Heart left ventricle (tissue), 16 donors: ENCODE results near the gene RHOT2. TPM values are rescaled to one million over a fixed set of nuclear protein-coding genes. Genes with fewer than 3 reads are reported as not detected.

ENCODE experiments used
- ATAC-seq, 4 donors: fragments of 200-7000 bp; cut with Tn5 transposase; one replicate each; pipeline ENCODE4 v1.9.1; 2020 to 2022; ENCODE audit warnings: moderate library complexity in 4 of 4, mild to moderate bottlenecking in 3 of 4, moderate number of reproducible peaks in 1 of 4
- DNase-seq, 5 donors: peaks; one replicate each; pipeline ENCODE4 v3.0.0-alpha.2; 2020
- H3K27ac ChIP-seq, 12 donors: fragments of 200-600 bp; sonication (generic) in 4 of 12; one replicate each; pipeline versions ENCODE4 v1.5.0 to v1.8.0; 2016 to 2022; ENCODE audit warnings: mild to moderate bottlenecking in 2 of 12
- H3K27me3 ChIP-seq, 9 donors: fragments of 200-600 bp; sonication (generic) in 2 of 9; one replicate each; pipeline versions ENCODE4 v1.5.1 to v1.8.0; 2016 to 2022; ENCODE audit warnings: mild to moderate bottlenecking in 3 of 9
- H3K36me3 ChIP-seq, 9 donors: fragments of 200-600 bp; sonication (generic) in 2 of 9; one replicate each; pipeline versions ENCODE4 v1.5.0 to v1.8.0; 2018 to 2022; ENCODE audit warnings: mild to moderate bottlenecking in 2 of 9
- H3K4me1 ChIP-seq, 12 donors: fragments of 200-600 bp; sonication (generic) in 4 of 12; one replicate each; pipeline versions ENCODE4 v1.5.0 to v1.8.0; 2016 to 2022; ENCODE audit warnings: mild to moderate bottlenecking in 3 of 12
- H3K4me3 ChIP-seq, 12 donors: fragments of 200-600 bp; sonication (generic) in 4 of 12; one replicate each; pipeline versions ENCODE4 v1.5.0 to v1.8.0; 2017 to 2022; ENCODE audit warnings: mild to moderate bottlenecking in 9 of 12, moderate library complexity in 4 of 12
- H3K9me3 ChIP-seq, 12 donors: fragments of 200-600 bp; sonication (generic) in 4 of 12; one replicate each; pipeline versions ENCODE4 v1.5.0 to v1.8.0; 2016 to 2022; ENCODE audit warnings: mild to moderate bottlenecking in 1 of 12
- POLR2A ChIP-seq, 2 donors: fragments of 450-650 bp; IDR thresholded peaks; one replicate each; pipeline ENCODE4 v1.6.1; 2017; ENCODE audit warnings: antibody characterized with exemption in 2 of 2, mild to moderate bottlenecking in 2 of 2, moderate library complexity in 2 of 2
- WGBS, 4 donors: extraction: QIAGEN DNeasy Blood & Tissue Kit in 2 of 4; methylation state at CpG; one replicate each; pipeline versions ENCODE4 v1.1.5 to v1.1.7; 2013 to 2018; 5-methylcytosine and 5-hydroxymethylcytosine counted together
- intact Hi-C, 10 donors: fragments of 100-400 bp; cut with DNase I; formaldehyde crosslinking; loops; one replicate each; pipeline versions ENCODE4 v1.11.1 to v1.14.2; 2022
- polyA plus RNA-seq, 2 donors: library from polyadenylated mRNA; stranded (reverse); fragments of 200-250 nt; gene quantifications; one replicate each; pipeline ENCODE4 v1.2.3, GENCODE V29; 2013
- total RNA-seq, 9 donors: library from RNA; depleted of rRNA in 2 of 9; stranded (reverse); fragments of >200 nt in 2 of 9; fragmentation: NEBNext Ultra II Directional in 3 of 9; extraction: Animal tissue kit (Norgen Biotek cat#: 25700) in 3 of 9; gene quantifications; one replicate each; pipeline versions ENCODE4 v1.1.0 to v1.2.4, GENCODE V29; 2016 to 2023
- TF ChIP-seq, protein P1 (sequence below), 12 donors: fragments of 200-600 bp; sonication (generic) in 4 of 12; IDR thresholded peaks; one replicate each; pipeline versions ENCODE4 v1.5.0 to v1.8.0; 2018 to 2022; ENCODE audit warnings: antibody characterized with exemption in 12 of 12, mild to moderate bottlenecking in 5 of 12
- donor health status: ischemic (EF 13 %, LVEDD 7.1; RV severe dilation, severe dysfunction).
- donor health status: healthy with polysubstance abuse.
- donor health status: DM: no; HTN: yes; CAD: no.
- donor health status: DM: no; HTN: no; CAD: no.
- donor health status: ischemic (EF 25% LVEDD 6.9; RV normal size, moderate dysfunction).
- donor health status: ischemic (EF 25% LVEDD 5.7; RV mildly dilated, moderate dysfunction).
- donor health status: healthy.
- donor health status: DM: yes; HTN: yes; CAD: no.
- donor health status: ischemic (EF 35%, LVEDD 5.7; RV mildly dilated, moderate dysfunction).
- donor health status: nonischemic (EF 11% LVEDD 7.7; RV severe dilation, severe dysfunction).
- donor health status: DM: yes; HTN: yes; CAD: no.
- donor health status: PGD.
- donor health status: ischemic (EF 29% LVEDD 5.4; RV normal size, mild dysfunction).
- donor health status: nonischemic (EF 23%, LVEDD 6.1; RV moderate dilation, normal function).

Gene RHOT2
- total and polyA plus RNA-seq, 11 donors, result 33.7 to 143 (median 83.5) TPM

DNA sequence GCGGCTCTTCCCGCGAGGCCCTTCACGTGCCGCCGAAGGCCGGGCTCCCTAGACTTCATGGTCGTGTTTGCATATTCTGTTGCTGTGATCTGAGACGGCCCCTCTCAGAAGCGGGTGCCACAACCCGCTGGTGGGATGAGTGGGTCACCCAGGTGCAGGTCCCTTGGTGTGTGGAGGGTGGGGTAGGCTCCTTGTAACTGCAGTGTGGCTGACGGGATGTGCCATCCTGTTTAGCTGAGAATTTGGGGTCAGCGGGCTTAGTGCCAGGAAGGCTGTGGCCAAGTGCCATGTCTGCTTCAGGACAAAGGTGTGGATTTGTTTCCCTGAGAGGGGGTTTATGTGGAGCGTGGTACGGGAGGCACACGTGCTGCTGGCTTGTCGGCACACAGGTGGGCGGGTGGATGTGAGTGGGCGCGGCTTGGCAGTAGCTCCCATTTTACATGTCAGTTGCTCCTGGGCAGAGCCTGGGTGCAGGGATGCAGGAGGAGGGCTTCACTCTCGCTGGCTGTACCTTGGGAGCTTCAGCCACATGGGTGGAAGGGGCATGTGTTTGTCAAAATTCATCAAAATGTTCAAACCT lies 46.3 kb upstream of the RHOT2 start:
- no peaks in the 10 kb centered on the region for H3K9me3 ChIP-seq
- WGBS, 4 donors, result 89 to 91% (median 91%) methylated on average over 20 to 21 of the region's 21 CpGs
- intact Hi-C loops, result no loop called here
- H3K27me3 ChIP-seq, result no peaks in the 10 kb centered on the region
- no peak overlapping the region for H3K27ac ChIP-seq
- H3K4me3 ChIP-seq, result no peak overlapping the region
- no peak for TF ChIP-seq POLR2A (IDR thresholded peaks at IDR 0.05)
- TF ChIP-seq, protein P1, sequence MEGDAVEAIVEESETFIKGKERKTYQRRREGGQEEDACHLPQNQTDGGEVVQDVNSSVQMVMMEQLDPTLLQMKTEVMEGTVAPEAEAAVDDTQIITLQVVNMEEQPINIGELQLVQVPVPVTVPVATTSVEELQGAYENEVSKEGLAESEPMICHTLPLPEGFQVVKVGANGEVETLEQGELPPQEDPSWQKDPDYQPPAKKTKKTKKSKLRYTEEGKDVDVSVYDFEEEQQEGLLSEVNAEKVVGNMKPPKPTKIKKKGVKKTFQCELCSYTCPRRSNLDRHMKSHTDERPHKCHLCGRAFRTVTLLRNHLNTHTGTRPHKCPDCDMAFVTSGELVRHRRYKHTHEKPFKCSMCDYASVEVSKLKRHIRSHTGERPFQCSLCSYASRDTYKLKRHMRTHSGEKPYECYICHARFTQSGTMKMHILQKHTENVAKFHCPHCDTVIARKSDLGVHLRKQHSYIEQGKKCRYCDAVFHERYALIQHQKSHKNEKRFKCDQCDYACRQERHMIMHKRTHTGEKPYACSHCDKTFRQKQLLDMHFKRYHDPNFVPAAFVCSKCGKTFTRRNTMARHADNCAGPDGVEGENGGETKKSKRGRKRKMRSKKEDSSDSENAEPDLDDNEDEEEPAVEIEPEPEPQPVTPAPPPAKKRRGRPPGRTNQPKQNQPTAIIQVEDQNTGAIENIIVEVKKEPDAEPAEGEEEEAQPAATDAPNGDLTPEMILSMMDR (IDR thresholded peaks at IDR 0.05), result no peak
- DNase-seq, result peak in 1 of 5 donors; percentile 18
- H3K36me3 ChIP-seq, result peaks cover 0 to 24% (median 12%) of the 10 kb centered on the region in 9 donors
- no peaks in the 10 kb centered on the region for H3K4me1 ChIP-seq
- no peak for ATAC-seq

DNA sequence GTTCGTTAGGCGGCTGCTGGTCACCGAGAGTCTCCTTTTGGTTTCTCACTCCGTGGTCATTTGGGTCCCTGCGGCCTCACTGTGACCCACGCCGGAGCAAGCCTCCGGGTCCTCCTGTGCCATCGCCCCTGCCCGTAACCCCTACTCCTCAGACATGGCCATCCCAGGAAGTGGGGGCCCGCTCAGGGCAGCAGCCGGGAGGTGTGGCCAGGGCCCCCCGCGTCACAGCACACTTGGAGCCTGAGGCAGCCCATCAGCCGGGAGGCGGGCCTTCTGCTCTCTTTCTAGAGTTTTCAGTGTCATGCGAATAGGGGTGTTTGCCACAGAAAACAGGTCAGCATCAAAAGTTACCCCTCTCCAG lies 45.0 kb upstream of the RHOT2 start:
- intact Hi-C loops, result no loop called here
- Histone ChIP-seq H3K36me3 (peaks cover 0 to 31% (median 11%) of the 10 kb centered on the region in 9 donors), H3K4me3 (no peak overlapping the region), H3K27ac (peak overlapping the region in 1 of 12 donors; percentile 69), H3K27me3 (no peaks in the 10 kb centered on the region), H3K9me3 (no peaks in the 10 kb centered on the region), H3K4me1 (no peaks in the 10 kb centered on the region)
- peak in 1 of 5 donors; percentile 17 for DNase-seq
- WGBS, 4 donors, result 90 to 95% (median 95%) methylated on average over 17 of the region's 17 CpGs
- TF ChIP-seq, protein P1 (IDR thresholded peaks at IDR 0.05), result no peak
- TF ChIP-seq POLR2A (IDR thresholded peaks at IDR 0.05), result no peak
- no peak for ATAC-seq

DNA sequence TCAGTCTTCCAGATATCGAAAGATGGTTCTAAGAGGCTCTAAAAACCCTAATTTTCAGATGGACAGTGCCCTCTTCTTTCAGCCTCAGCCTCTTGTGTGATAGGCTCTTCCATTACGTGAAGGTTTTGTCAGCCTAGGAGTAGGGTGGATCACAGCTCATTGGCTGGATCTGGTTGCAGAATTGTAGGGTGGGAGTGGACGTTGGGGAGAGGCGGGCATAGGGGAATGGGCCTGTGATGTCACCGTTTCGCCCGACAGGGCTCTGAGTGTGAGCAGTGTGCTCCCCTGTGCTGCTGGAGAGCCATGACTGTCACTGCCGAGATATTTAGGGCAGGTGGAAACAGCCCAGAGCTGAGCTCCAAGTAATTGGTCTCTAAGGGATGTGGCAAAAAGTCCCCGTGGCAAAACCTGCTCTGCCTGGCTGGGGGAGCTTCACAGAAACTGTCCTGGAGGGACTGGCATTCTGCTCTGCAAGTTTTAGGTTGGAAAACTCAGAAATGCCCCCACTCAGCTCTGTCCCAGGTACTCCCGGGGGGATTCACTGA lies 43.3 kb upstream of the RHOT2 start:
- Histone ChIP-seq H3K4me3 (no peak overlapping the region), H3K27me3 (no peaks in the 10 kb centered on the region), H3K4me1 (peaks cover 0 to 8% (median 3%) of the 10 kb centered on the region in 12 donors), H3K36me3 (peaks cover 0 to 39% (median 10%) of the 10 kb centered on the region in 9 donors), H3K27ac (no peak overlapping the region), H3K9me3 (no peaks in the 10 kb centered on the region)
- no peak for DNase-seq
- TF ChIP-seq POLR2A (IDR thresholded peaks at IDR 0.05), result no peak
- TF ChIP-seq, protein P1 (IDR thresholded peaks at IDR 0.05), result no peak
- intact Hi-C loops, result loop anchor here in 3 of 10 donors (5.0 kb wide), 2 partner anchors 32 to 47 kb away; partner anchors contain the start of gene RAB40C (in 2 of the 3)
- ATAC-seq, result no peak
- 77 to 87% (median 85%) methylated on average over 9 to 10 of the region's 10 CpGs for WGBS, 4 donors

DNA sequence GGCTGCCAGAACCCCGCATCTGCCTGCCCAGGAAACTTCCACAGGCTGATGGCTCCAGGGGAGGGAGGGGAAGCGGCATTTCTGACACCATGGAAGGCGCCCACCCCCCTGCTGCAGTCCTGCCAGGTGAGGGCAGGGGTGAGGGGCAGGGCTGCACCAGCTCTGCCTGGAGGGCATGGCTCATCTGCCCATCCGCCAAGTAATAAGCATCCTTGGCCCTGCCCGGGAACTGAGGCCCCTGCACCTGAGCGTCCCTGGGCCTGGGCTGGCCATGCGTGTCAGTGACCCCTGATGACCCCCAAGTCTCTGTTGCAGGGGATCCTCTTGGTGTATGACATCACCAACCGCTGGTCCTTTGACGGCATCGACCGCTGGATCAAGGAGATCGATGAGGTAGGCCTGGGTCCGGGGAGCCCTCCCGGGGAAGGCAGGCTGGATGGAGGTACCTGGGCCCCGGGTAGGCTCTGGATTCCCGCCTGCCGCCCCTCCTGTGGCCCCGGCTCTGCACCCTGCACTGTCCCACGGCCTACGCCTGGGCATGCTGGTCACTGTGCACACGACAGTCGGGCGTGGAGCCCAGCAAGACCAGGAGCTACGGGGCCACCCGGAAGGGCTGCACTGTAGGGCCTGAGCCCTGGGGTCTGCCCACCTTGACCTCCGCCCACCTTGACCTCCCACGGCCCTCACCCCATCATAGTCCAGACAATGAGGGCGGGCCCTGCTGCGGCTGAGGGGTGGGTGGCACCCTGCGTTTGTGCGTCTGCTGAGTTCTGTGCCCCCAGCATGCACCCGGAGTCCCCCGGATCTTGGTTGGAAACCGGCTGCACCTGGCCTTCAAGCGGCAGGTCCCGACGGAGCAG lies 42.6 kb upstream of the RHOT2 start:
- Histone ChIP-seq H3K27me3 (no peaks in the 10 kb centered on the region), H3K4me1 (peaks cover 0 to 14% (median 10%) of the 10 kb centered on the region in 12 donors), H3K27ac (no peak overlapping the region), H3K9me3 (no peaks in the 10 kb centered on the region), H3K4me3 (no peak overlapping the region), H3K36me3 (peaks cover 0 to 39% (median 10%) of the 10 kb centered on the region in 9 donors)
- TF ChIP-seq POLR2A (IDR thresholded peaks at IDR 0.05), result no peak
- TF ChIP-seq, protein P1 (IDR thresholded peaks at IDR 0.05), result no peak
- 94 to 96% (median 95%) methylated on average over 7 to 37 of the region's 37 CpGs for WGBS, 4 donors
- no peak for ATAC-seq
- no peak for DNase-seq
- intact Hi-C loops, result loop anchor here in 3 of 10 donors (5.0 kb wide), 2 partner anchors 33 to 48 kb away; partner anchors contain the start of gene RAB40C (in 2 of the 3)
